MG63 (cell line): ENCODE data around the gene COL25A1. TPM values are rescaled to one million over a fixed set of nuclear protein-coding genes. Genes with fewer than 3 reads are reported as not detected.
"Not testable (repeated sequence)": the region's sequence is repeated elsewhere in the genome, so short reads cannot be mapped to it uniquely, and the experiment has no call there.

ENCODE experiments used
- DNase-seq: peaks from one replicate; pipeline ENCODE4 v3.0.0-alpha.2; 2020
- H3K27me3 ChIP-seq: fragments of 250-450 bp; sonication (Bioruptor Pico); 2 replicates; pipeline ENCODE4 v1.5.1; 2020; ENCODE audit warnings: mild to moderate bottlenecking, moderate library complexity
- H3K36me3 ChIP-seq: fragments of 250-450 bp; sonication (Bioruptor Pico); 2 replicates; pipeline ENCODE4 v1.5.1; 2020; ENCODE audit warnings: mild to moderate bottlenecking, moderate library complexity
- H3K4me3 ChIP-seq: fragments of 250-450 bp; sonication (Bioruptor Pico); 2 replicates; pipeline ENCODE4 v1.5.1; 2020; ENCODE audit warnings: mild to moderate bottlenecking, moderate library complexity
- H3K9me3 ChIP-seq: fragments of 250-450 bp; sonication (Bioruptor Pico); 2 replicates; pipeline ENCODE4 v1.5.1; 2020; ENCODE audit warnings: mild to moderate bottlenecking, moderate library complexity
- total RNA-seq: library from RNA; depleted of rRNA; stranded (reverse); fragments of >200 nt; shearing (Covaris generic); gene quantifications from 2 replicates; pipeline ENCODE4 v1.2.3, GENCODE V29; 2014; ENCODE audit warnings: low replicate concordance

Gene COL25A1
- total RNA-seq, 1 experiment from 2014 or later, result not detected

DNA sequence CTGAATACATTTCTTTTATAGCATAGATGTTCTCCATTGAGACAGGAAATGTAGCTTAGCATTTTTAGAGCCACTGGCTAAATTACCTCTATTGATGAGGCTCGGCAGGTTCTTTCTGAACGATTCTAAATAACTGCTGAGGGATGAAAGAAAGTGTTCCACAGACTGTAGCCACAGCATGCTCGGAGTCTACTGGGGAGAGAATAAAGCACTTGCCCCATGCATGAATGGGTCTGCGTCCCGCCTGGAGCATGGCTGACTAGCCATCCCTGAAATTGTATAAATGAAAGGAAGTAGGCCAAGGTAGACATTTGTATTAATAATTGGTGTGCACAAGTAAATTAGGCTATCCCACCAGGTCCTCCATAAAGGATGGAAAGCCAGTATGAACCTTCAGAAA, 269.8 kb downstream of the COL25A1 start:
- H3K9me3 ChIP-seq, result no peaks in the 10 kb centered on the region
- no peaks in the 10 kb centered on the region for H3K27me3 ChIP-seq
- no peak overlapping the region for H3K4me3 ChIP-seq
- no peak for DNase-seq
- H3K36me3 ChIP-seq, result no peaks in the 10 kb centered on the region

DNA sequence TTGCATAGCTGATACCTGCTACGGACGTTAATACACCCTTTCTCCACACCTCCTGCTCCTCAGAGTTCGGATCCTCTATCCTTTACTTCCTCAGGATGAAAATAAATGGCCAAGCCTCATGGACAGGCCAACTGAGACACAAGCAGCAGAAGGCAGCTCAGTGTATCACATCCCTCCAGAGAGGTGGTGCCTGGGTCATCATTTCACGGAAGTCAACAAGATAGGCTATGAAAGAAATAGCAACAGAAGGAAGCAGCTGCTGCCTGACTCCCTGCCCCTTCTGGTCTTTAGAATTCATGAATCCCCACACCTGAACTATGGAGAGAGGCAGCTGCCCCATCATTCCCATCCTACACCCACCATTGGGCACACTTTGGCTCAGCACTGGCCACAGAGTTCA, 272.5 kb downstream of the COL25A1 start:
- no peak overlapping the region for H3K4me3 ChIP-seq
- H3K27me3 ChIP-seq, result no peaks in the 10 kb centered on the region
- no peak for DNase-seq
- no peaks in the 10 kb centered on the region for H3K9me3 ChIP-seq
- H3K36me3 ChIP-seq, result no peaks in the 10 kb centered on the region

DNA sequence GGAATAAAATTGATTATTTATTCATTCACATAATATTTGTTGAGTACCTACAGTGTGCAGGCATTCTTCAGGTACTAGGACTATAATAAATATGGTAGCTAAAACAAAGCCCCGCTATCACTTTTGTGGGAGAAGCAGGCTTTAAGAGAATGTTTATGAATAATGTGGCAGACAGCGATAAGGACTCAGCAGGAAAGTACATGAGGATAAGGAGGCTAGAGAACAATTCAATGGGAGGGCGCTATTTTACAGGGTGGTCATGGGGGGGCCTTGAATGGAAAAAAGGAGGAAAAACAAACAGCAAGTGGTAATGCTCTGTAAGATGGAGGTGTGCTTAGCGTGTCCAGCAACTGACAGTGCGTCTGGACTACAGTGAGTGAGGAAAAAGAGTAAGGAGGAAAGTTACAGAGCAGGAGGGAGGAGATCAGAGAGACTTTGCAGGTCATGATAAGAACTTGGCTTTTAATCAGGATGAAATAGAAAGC, 275.4 kb downstream of the COL25A1 start:
- no peaks in the 10 kb centered on the region for H3K27me3 ChIP-seq
- no peaks in the 10 kb centered on the region for H3K36me3 ChIP-seq
- no peaks in the 10 kb centered on the region for H3K9me3 ChIP-seq
- H3K4me3 ChIP-seq, result no peak overlapping the region
- no peak for DNase-seq

DNA sequence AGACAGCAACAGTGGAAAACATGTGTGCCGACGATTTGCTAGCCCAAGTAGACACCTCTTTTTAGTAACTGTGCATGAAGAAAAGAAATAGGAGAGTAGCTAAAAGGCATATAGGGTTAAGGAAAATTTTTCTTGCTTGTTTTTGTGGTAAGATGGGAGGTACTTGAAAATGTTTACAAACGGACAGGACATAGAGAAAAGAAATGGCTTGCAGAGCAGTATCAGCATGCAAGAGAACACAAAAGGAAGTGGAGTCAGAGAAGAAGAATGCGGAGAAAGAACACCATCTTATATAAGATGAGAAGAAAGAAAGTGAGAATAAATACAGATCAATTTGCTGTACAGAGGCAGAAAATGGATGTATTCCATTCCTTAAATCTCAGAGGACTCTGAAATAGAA, 275.9 kb downstream of the COL25A1 start:
- no peaks in the 10 kb centered on the region for H3K9me3 ChIP-seq
- H3K27me3 ChIP-seq, result no peaks in the 10 kb centered on the region
- no peaks in the 10 kb centered on the region for H3K36me3 ChIP-seq
- H3K4me3 ChIP-seq, result no peak overlapping the region
- no peak for DNase-seq

DNA sequence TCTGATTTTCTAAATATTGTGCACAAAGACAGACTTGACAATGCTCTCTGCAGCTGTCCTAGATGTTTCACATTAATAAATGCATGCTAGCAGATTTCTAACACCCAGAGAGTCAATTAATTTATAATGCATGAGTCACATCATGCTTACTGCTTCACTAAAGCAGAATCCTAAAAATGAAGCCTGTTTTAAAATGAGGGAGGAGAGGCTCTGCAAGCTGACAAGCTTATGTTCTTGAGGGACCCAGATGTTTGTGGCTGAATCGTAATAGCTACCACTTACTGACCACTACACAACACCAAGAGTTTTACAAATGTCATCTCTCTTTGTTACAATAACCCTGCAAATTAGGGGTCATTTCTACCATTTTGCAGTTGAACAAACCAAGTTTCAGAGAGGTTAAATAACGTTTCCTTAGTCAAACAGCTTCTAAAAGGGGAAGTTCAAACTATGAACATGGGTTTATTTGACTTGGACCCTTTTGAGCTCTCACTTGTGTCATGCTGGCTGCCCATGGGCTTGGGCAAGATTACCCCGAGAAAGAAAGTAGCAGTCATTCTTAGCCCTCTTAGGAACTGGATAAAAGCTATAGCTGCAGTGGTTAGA, 276.9 kb downstream of the COL25A1 start:
- Histone ChIP-seq H3K27me3 (no peaks in the 10 kb centered on the region), H3K9me3 (no peaks in the 10 kb centered on the region), H3K36me3 (no peaks in the 10 kb centered on the region), H3K4me3 (no peak overlapping the region)
- no peak for DNase-seq

DNA sequence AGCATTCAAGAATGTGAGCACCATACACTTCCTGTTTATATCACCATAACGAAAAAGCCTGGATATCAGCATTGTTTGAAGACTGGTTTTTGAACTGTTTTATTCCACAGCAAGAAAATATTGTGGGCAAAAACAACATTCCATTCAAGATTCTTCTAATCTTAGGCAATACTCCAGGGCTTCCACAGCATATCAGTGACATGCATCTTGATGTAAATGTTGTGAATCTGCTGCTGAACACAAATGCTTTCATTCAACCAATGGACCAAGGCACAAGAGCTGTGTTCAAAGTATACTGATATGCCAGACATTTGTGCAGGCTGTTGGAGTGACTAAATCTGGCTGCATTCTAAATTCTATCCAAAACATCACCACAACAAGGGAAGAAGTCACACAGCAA, 279.5 kb downstream of the COL25A1 start:
- no peak for DNase-seq
- Histone ChIP-seq H3K9me3 (no peaks in the 10 kb centered on the region), H3K36me3 (no peaks in the 10 kb centered on the region), H3K4me3 (no peak overlapping the region), H3K27me3 (no peaks in the 10 kb centered on the region)

DNA sequence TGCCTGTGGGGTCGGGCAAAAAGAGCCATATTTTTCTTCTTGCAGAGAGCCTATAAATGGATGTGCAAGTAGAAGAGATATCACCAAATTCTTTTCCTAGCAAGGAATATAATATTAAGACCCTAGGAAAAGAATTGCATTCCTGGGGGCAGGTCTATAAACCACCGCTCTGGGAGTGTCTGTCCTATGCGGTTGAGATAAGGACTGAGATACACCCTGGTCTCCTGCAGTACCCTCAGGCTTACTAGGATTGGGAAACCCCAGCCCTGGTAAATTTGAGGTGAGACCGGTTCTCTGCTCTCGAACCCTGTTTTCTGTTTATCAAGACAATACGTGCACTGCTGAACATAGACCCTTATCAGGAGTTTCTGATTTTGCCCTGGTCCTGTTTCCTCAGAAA, 280.8 kb downstream of the COL25A1 start:
- not testable (repeated sequence) for DNase-seq, H3K36me3 ChIP-seq, H3K27me3 ChIP-seq, H3K4me3 ChIP-seq, H3K9me3 ChIP-seq

DNA sequence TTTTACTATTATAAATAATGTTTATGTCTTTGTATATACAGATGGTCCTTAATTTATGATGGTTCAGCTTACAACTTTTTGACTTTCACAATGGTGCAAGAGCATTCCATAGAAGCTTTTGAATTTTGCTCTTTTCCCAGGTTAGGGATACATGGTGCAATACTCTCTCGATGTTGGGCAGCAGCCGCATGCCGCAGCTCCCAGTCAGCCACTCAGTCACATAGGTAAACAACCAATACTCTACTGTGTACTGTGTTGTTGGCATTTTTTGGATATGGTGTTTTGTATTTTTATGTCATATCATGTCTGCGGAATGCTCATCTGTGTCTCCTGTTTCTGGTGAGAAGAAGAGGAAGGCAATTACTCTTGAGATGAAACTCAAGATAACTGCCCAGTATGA, 281.6 kb downstream of the COL25A1 start:
- no peak for DNase-seq
- no peaks in the 10 kb centered on the region for H3K27me3 ChIP-seq
- no peaks in the 10 kb centered on the region for H3K36me3 ChIP-seq
- no peak overlapping the region for H3K4me3 ChIP-seq
- H3K9me3 ChIP-seq, result no peaks in the 10 kb centered on the region

DNA sequence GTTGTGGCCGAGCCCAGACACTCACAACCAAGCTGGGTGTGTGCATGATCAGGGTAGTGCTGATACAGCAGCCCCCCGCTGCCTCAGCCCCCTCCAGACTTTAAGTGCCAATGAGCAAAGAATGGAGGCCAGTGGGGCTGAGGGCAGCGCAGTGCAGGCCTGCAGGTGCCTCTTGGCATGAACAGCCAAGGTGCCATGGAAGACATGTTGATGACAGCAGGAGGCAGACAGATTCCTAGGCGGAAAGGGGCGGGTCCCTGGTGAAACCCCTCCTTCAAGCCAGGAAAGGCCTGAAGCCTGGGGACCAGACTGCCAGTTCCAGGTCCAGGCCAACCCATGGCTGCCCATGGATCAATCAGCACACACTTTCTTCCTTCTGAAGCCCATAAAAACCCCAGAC, 286.3 kb downstream of the COL25A1 start:
- no peaks in the 10 kb centered on the region for H3K36me3 ChIP-seq
- H3K4me3 ChIP-seq, result no peak overlapping the region
- DNase-seq, result no peak

DNA sequence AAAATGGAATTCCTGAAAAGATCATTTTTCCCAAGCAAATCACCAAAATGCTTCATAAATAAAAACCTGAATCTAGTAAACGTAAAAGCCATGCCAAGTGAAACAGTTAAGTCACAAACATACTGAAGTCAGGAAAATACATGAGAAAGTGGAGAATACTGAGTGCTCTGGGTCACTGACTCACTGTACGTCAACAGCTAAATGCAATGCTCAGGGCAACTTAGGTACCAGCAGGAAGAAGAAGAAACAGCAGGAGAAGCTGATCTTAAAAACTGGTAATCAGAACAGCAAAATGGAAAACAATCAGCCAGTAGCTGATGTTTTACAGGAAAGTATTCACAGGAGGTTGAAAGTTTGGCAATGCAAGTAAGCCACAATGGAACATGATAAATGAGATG, 287.0 kb downstream of the COL25A1 start:
- no peaks in the 10 kb centered on the region for H3K27me3 ChIP-seq
- no peak for DNase-seq
- no peak overlapping the region for H3K4me3 ChIP-seq
- H3K9me3 ChIP-seq, result no peaks in the 10 kb centered on the region
- no peaks in the 10 kb centered on the region for H3K36me3 ChIP-seq

More for the DNA sequence above, 286.3 kb downstream of the COL25A1 start:
- H3K27me3 ChIP-seq, result no peaks in the 10 kb centered on the region
- no peaks in the 10 kb centered on the region for H3K9me3 ChIP-seq

DNA sequence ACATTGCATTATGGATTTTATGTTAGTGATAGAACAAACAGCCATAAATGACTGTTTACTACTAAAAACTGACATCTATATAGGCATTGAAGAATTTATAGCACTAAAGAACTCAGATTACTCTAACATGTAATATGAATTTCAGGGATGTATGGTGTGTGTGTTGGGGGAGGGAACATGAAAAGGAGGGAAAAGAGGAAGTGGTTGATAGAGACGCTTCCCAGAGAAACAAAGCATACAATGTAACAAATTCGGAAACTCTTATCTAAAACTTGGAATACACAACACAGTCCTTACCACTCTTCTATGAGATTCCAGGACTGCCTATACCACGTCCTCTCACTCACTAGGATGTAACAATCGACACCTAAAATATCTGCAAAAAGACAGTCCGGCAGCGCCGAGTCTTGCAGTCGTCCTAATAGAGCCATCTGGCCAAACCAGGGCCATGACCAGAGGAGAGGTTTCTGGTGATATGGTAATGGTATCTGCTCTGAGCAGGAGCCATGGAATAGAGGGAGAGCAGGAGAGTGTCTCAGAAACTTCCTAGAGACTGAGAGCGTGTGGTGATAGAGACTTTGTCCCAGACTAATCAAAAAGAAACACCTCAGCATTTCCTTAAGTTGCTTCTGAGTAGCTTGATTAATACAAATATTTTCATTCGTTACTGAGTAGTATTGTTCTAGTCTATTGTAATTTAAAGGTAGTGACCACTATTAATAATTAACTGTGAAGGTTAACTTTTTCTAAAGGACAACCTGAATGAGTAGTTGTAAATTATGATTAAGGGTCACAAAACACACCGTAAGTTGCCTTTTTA, 287.7 kb downstream of the COL25A1 start:
- H3K9me3 ChIP-seq, result no peaks in the 10 kb centered on the region
- no peaks in the 10 kb centered on the region for H3K36me3 ChIP-seq
- no peaks in the 10 kb centered on the region for H3K27me3 ChIP-seq
- H3K4me3 ChIP-seq, result no peak overlapping the region
- DNase-seq, result no peak

DNA sequence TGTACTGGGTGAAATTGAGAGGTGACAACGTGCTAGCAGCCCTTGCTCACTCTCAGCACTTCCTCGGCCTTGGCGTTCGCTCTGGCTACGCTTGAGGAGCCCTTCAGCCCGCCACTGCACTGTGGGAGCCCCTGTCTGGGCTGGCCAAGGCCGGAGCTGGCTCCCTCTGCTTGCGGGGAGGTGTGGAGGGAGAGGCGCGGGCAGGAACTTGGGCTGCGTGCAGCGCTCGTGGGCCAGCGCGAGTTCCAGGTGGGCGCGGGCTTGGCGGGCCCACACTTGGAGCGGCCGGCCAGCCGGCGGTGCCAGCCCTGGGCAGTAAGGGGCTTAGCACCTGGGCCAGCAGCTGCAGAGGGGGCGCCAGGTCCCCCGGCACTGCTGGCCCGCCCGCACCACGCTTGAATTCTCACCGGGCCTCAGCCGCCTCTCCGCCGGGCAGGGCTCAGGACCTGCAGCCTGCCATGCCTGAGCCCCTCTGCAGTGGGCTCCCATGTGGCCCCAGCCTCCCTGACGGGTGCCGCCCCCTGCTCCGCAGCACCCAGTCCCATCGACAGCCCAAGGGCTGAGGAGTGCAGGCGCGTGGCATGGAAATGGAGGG, 290.1 kb downstream of the COL25A1 start:
- Histone ChIP-seq H3K36me3 (no peaks in the 10 kb centered on the region), H3K27me3 (no peaks in the 10 kb centered on the region), H3K9me3 (no peaks in the 10 kb centered on the region), H3K4me3 (no peak overlapping the region)
- DNase-seq, result no peak

DNA sequence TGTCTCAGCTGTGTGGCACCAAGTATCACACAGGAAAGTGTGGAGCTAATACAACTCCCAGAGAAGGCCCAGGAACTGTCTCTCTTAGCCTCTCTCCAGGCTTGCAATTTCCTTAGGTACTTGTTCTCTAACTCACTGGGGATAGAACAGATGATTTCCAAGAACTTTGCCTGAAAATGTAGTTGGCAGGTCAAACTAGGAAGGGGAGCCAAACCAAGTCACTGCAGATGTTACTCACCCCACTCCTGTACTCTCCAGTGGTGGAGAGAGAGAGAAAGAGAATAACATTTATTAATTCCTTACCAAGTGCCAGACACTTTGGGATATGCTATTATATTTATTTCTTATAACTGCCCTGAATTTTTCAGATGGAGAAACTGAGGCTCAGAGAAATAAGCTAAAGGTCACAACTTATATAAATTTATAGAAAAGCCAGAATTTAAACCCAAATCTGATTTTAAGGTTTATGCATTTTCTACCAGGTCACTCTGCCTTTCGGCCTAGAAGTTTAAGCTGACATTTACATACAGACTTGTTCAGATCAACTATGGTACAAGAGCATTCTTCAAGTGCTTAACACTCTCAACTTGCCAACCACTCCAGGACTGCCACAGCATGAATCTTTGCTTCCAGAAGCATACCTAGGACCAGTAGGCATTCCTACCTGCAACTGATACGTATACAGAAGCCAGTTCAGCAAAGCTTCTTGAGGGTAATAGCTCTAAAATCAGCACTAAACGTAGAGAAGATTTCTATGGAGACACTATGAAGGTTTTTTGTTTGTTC, 291.0 kb downstream of the COL25A1 start:
- no peaks in the 10 kb centered on the region for H3K36me3 ChIP-seq
- no peaks in the 10 kb centered on the region for H3K9me3 ChIP-seq
- H3K4me3 ChIP-seq, result no peak overlapping the region
- no peaks in the 10 kb centered on the region for H3K27me3 ChIP-seq
- peak; percentile 4 for DNase-seq

DNA sequence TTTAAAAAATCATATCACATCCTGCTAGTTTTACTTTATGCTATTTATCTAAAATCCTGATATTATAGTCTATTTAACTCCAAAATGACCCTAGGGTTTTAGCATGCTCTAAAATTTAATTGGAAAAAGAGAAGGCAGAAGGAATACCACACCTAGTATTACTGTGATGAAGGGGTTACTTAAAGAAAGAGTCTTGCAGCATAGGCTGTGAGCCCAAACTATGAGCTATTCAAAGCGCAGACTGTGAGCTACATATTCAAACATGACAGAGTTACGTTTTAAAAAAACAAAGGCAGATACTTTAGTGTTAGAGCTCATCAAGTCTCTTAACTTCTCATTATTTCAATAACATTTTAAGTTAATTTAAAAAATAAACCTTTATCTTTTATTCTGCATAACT, 291.9 kb downstream of the COL25A1 start:
- no peaks in the 10 kb centered on the region for H3K36me3 ChIP-seq
- H3K4me3 ChIP-seq, result no peak overlapping the region
- DNase-seq, result no peak
- H3K9me3 ChIP-seq, result no peaks in the 10 kb centered on the region
- H3K27me3 ChIP-seq, result no peaks in the 10 kb centered on the region

DNA sequence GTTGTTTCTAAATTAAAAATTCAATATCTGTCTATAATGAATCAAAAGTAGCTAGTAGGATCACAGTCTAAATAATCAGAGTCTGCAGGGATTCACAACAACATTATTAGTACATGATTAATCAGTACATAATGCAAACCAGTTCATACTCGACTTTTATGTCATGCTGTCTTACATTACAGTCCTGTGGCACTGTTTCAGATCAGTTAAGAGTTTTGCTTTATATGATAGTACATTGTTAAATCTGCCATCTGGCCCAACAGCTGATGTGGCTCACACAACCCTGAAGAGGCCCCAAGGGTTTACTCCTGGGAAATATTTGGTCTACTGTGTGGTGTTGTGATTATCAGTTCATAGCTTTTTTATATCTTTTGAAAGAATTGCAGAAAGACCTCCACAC, 292.5 kb downstream of the COL25A1 start:
- no peak for DNase-seq
- no peaks in the 10 kb centered on the region for H3K27me3 ChIP-seq
- H3K4me3 ChIP-seq, result no peak overlapping the region
- H3K9me3 ChIP-seq, result no peaks in the 10 kb centered on the region
- no peaks in the 10 kb centered on the region for H3K36me3 ChIP-seq

DNA sequence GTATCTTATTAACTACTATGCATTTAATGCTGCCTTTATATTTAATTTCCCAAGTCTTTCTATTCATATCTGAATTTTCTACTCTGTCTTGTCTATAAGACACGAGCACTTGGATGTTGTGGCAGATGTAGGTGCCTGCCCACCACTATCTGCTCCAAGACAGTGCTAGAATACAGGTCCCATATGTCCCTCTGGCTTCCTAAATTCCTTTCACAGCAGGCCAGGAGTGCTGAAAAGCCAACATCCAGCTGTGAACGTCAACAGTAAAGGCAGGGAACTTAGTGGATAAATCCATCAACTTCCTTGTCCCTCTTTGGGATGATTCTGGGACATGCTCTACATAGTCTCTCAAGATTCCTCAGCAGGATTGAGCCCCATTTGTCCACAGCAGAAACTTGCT, 294.5 kb downstream of the COL25A1 start:
- DNase-seq, result no peak
- no peak overlapping the region for H3K4me3 ChIP-seq
- H3K27me3 ChIP-seq, result no peaks in the 10 kb centered on the region
- H3K9me3 ChIP-seq, result no peaks in the 10 kb centered on the region
- no peaks in the 10 kb centered on the region for H3K36me3 ChIP-seq

DNA sequence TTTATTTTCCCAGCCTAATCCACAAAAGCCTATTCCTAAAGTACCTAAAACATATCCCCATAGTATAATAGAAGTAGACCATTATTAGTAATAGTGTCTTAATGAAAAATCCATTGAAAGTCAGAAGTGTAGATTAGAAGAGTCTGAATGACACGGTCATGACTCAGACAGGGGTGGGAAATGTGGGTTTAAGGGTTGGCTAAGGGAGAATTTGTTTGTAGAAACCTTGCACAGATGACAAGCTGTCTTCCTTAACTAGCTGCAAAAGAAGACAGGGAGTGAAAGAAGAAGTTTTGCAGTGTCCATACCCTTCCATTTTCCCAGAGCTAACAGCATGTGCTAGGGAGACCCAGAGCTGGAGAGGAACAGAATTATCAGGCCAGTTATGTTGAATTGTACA, 296.9 kb downstream of the COL25A1 start:
- Histone ChIP-seq H3K36me3 (no peaks in the 10 kb centered on the region), H3K4me3 (no peak overlapping the region), H3K9me3 (no peaks in the 10 kb centered on the region), H3K27me3 (no peaks in the 10 kb centered on the region)
- DNase-seq, result peak; percentile 14
